Testis (tissue), 2 donors: ENCODE data around the gene PDCL2.
"Not testable (repeated sequence)": the region's sequence is repeated elsewhere in the genome, so short reads cannot be mapped to it uniquely, and the experiment has no call there.

Experiments
- CTCF ChIP-seq, 3 experiments: fragments of 450-650 bp in 2 of 3; fragments of 200-600 bp in 1 of 3; sonication (generic) in 1 of 3; IDR thresholded peaks; one replicate each; pipeline ENCODE4 v1.5.1; 2016 to 2019; ENCODE audit warnings: antibody characterized with exemption in 3 of 3, mild to moderate bottlenecking in 2 of 3, moderate library complexity in 1 of 3
- POLR2A ChIP-seq: fragments of 450-650 bp; IDR thresholded peaks from one replicate; pipeline ENCODE4 v1.6.1; 2017; ENCODE audit warnings: antibody characterized with exemption, mild to moderate bottlenecking, moderate library complexity

GRCh38 chr4:55582773-55583172 is 9.3 kb downstream of the PDCL2 start:
- not testable (repeated sequence) for TF ChIP-seq POLR2A; CTCF (IDR thresholded peaks at IDR 0.05)
